Fibroblast of skin of right quadriceps (primary cell): Measurements from ENCODE around the gene IFFO2.

ENCODE experiments used
- DNase-seq: peaks from one replicate; pipeline ENCODE4 v3.0.0-alpha.2; 2013

Gene IFFO2

GRCh38 chr1:18949686-18950400, 6.6 kb downstream of the IFFO2 start:
- DNase-seq: peak; percentile 88

- DNase-seq: peak; percentile 78
Observed at GRCh38 chr1:18948913-18949685, 7.4 kb downstream of the IFFO2 start.

- DNase-seq: no peak
Observed at GRCh38 chr1:18948048-18948912, 8.2 kb downstream of the IFFO2 start.

GRCh38 chr1:18947570-18947969, 8.9 kb downstream of the IFFO2 start:
- DNase-seq: no peak

- DNase-seq: no peak
Observed at GRCh38 chr1:18946550-18947381, 9.7 kb downstream of the IFFO2 start.

GRCh38 chr1:18945401-18945849, 11.1 kb downstream of the IFFO2 start:
- peak; percentile 96 for DNase-seq

GRCh38 chr1:18944810-18945209, 11.7 kb downstream of the IFFO2 start:
- no peak for DNase-seq

- DNase-seq: no peak
Observed at GRCh38 chr1:18943914-18944572, 12.4 kb downstream of the IFFO2 start.

GRCh38 chr1:18943162-18943561, 13.3 kb downstream of the IFFO2 start:
- no peak for DNase-seq

- DNase-seq: no peak
Observed at GRCh38 chr1:18942340-18942739, 14.1 kb downstream of the IFFO2 start.

- DNase-seq: no peak
Observed at GRCh38 chr1:18941221-18942141, 15.0 kb downstream of the IFFO2 start.

- no peak for DNase-seq
Observed at GRCh38 chr1:18940303-18941020, 16.0 kb downstream of the IFFO2 start.

GRCh38 chr1:18939398-18940302, 16.8 kb downstream of the IFFO2 start:
- DNase-seq: no peak

GRCh38 chr1:18938707-18939070, 17.8 kb downstream of the IFFO2 start:
- no peak for DNase-seq

GRCh38 chr1:18938008-18938706, 18.3 kb downstream of the IFFO2 start:
- DNase-seq: no peak

GRCh38 chr1:18937539-18937938, 18.9 kb downstream of the IFFO2 start:
- no peak for DNase-seq

- no peak for DNase-seq
Observed at GRCh38 chr1:18936814-18937481, 19.5 kb downstream of the IFFO2 start.

- no peak for DNase-seq
Observed at GRCh38 chr1:18936471-18936813, 20.0 kb downstream of the IFFO2 start.
